Activated naive CD4-positive, alpha-beta T cell treated with Interleukin-2 at 50 U/mL for 16 hours (primary cell): ENCODE results near the gene PRKCE.

Experiments
- DNase-seq: peaks from one replicate; pipeline ENCODE4 v3.0.0-alpha.2; 2020

Gene PRKCE

GRCh38 chr2:46007412-46007811 lies 355.9 kb downstream of the PRKCE start:
- DNase-seq, result no peak

GRCh38 chr2:46008091-46008870 lies 356.8 kb downstream of the PRKCE start:
- no peak for DNase-seq

GRCh38 chr2:46009315-46009714 lies 357.8 kb downstream of the PRKCE start:
- no peak for DNase-seq

DNA sequence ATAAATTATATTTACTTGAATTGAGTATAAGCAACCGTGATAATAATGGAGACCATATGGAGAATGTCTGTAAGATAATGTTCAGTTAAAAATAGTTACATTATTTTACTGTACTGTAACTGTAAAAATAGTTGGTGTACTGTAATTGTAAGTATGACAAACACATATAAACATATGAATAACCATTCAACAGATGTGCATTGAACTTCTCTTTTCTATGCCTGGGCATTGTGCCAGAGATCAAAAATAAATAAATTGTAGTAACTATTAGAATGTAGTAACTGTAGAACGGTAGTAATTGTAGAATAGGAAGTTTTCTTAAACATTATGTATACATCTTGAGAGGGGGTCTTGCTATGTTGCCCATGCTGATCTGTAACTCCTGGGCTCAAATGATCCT lies 358.3 kb downstream of the PRKCE start:
- no peak for DNase-seq

DNA sequence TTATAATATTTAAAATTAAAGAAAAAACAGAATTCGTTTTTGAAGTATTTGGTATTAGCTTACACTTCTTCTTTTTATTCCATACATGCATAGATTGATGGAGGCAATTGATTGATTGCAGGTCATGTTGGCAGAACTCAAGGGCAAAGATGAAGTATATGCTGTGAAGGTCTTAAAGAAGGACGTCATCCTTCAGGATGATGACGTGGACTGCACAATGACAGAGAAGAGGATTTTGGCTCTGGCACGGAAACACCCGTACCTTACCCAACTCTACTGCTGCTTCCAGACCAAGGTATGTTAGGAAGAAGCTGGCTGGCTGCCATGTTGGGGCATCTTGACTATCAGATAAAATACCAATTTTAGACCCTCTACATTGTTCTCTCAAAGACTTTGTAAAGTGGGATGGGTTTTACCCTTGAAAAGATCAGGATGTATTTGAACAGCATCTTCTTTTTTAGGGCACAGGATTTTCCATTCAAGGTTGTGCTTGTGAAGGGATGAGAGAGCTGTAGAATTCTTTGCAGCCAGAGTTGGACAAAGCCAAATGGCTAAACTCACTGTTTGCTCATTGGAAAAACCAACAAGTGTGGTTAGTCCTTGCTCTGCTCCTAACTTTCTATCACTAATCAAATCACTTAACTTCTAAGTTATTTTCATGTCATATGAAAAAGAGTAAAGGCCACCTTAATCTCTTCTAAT lies 358.9 kb downstream of the PRKCE start:
- DNase-seq, result no peak

GRCh38 chr2:46010925-46011490 lies 359.5 kb downstream of the PRKCE start:
- DNase-seq, result no peak

- no peak for DNase-seq
Measured at GRCh38 chr2:46012618-46013240, 361.3 kb downstream of the PRKCE start.

GRCh38 chr2:46013726-46014125 lies 362.3 kb downstream of the PRKCE start:
- no peak for DNase-seq

- no peak for DNase-seq
Measured at GRCh38 chr2:46014911-46015654, 363.6 kb downstream of the PRKCE start.

- DNase-seq, result no peak
Measured at GRCh38 chr2:46015671-46016070, 364.2 kb downstream of the PRKCE start.

DNA sequence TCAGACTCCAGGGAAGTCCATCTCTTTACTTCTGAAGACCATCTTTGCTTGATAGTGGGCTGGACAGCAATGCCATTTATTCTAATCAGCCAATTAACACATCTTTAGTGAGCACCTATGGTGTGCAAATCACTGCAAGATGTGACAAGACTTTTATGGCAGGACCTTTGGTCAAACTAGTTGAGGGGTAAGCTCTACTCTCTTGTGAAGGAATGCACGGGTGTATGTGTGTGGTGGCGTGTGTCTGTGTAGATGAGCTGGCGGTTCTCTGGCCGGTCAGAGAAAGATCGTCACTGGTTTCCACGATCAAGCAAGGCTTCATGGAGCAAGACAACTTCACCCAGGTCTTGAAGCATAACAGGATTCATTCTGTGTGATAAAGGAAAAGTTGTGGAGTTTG lies 364.6 kb downstream of the PRKCE start:
- DNase-seq, result no peak

- no peak for DNase-seq
Measured at GRCh38 chr2:46018773-46019591, 367.5 kb downstream of the PRKCE start.

DNA sequence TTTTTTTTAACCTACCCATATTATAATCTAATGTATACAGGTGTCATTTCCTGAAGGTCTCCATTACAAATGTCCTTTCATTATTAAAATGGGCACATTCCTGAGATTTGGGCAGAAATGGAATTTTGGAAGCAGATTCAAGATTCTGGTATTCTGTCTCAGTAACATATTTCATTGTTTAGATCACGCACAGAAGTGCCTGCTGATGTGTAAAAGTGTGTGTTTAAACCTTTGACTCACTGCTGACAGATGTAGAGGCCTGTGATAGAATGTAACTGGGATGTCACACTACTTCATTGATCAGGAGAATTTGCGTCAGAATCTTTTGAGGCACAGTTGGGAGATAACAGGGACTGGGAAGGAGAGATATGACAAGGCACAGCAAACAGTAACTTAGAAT lies 368.9 kb downstream of the PRKCE start:
- DNase-seq, result no peak

- DNase-seq, result no peak
Measured at GRCh38 chr2:46023165-46023854, 371.8 kb downstream of the PRKCE start.

DNA sequence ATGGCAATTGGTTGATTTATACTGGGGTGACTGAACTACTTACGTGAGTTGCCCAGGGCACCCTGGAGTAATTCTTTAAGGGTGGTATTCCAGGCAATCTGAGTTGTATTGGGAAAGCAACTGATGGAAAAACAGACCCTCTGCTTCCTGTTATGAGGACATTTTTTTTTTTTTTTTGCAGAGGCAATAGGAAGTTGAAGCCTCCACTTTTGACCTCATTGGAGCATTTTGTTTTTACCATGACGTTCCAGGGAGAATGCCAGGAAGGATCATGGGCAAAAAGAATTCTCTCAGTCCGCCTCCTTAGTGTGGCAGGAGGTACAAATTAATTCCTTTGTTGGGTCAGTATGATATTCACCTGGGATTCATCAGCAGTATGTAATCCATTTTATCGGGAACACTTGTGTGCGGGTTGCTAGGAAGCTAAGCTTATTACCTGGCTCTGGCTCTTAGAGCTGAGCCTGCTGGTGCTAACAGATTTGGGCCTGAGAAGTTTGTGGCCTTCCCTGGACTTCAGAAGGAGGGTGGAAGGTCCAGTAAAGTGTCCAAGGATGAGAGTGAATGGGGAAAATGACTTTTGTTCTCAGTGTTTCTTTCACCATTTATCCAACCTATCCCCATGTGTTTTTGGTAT lies 372.8 kb downstream of the PRKCE start:
- no peak for DNase-seq

GRCh38 chr2:46025081-46025480 lies 373.6 kb downstream of the PRKCE start:
- no peak for DNase-seq

GRCh38 chr2:46025676-46026075 lies 374.2 kb downstream of the PRKCE start:
- DNase-seq, result no peak

- no peak for DNase-seq
Measured at GRCh38 chr2:46026431-46026830, 375.0 kb downstream of the PRKCE start.

GRCh38 chr2:46029332-46029811 lies 377.9 kb downstream of the PRKCE start:
- no peak for DNase-seq

- no peak for DNase-seq
Measured at GRCh38 chr2:46030330-46030729, 378.9 kb downstream of the PRKCE start.
